H7 (cell line): ENCODE results near the gene NCS1. TPM values are rescaled to one million over a fixed set of nuclear protein-coding genes. Genes with fewer than 3 reads are reported as not detected.
A peak's percentile ranks its signal among the peaks of the same experiment; 100 is the strongest.

Experiments used
- DNase-seq: peaks from one replicate; pipeline ENCODE4 v3.0.0; 2012
- H3K27me3 ChIP-seq: 2 replicates; pipeline ENCODE4 v1.6.0; 2011; ENCODE audit warnings: mild to moderate bottlenecking, low read length; ENCODE audit not compliant: control insufficient read depth, insufficient read depth
- H3K36me3 ChIP-seq: replicated peaks from 2 replicates; pipeline ENCODE4 v1.5.1; 2011; ENCODE audit warnings: low read length; ENCODE audit not compliant: control insufficient read depth, insufficient read depth
- H3K4me3 ChIP-seq: 2 replicates; pipeline ENCODE4 v1.5.1; 2011; ENCODE audit warnings: low read depth, mild to moderate bottlenecking, control low read depth, low read length, moderate library complexity; ENCODE audit not compliant: insufficient read depth
- total RNA-seq: library from RNA; depleted of rRNA; stranded (reverse); fragments of >200 nt; shearing (Covaris generic); gene quantifications from 2 replicates; pipeline ENCODE4 v1.2.3, GENCODE V29; 2014

The NCS1 gene
- total RNA-seq, 1 experiment from 2014 or later = 28.3 TPM

DNA sequence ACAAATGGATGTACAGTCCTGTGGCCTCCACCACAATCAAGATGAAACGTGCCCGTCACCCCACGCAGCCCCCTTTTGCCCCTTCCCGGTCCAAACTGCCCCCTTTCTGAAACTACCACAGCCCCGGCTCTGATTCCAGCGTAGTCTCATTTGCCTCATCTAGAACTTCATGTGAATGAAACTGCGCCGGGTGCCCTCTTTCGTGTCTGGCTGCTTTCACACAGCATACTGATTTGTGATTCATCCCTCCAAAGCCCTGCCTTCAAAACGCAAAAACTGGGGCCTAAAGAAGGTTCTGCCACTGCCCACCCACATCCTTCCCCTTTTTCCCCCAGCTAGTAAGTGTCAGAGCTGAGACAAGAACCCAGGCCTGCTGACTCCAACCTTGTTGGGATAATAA is 31.5 kb upstream of the NCS1 start:
- H3K36me3 ChIP-seq = no peaks in the 10 kb centered on the region
- no peaks in the 10 kb centered on the region for H3K27me3 ChIP-seq
- no peak for DNase-seq
- H3K4me3 ChIP-seq = no peak overlapping the region

DNA sequence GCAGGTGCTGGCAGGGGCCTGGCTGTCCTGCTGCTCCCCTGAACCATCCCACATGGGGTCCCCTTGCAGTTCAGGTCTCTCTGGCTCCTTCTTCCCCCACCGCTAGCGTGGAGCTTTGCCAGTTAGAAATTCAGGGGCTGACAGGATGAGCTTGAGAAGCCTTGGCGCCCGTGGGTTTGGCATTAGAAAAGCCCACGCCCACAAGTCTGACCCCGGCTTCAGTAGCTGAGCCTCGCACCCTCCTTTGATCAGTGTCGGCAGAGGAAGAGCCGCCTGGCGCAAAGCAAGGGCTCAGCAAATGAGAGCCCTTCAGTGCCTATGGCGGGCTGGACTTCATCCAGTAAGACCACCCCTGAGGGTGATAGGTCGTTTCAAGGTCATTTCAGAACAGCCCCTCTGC is 30.1 kb upstream of the NCS1 start:
- DNase-seq = peak; percentile 32
- Histone ChIP-seq H3K4me3 (no peak overlapping the region), H3K27me3 (no peaks in the 10 kb centered on the region), H3K36me3 (no peaks in the 10 kb centered on the region)

DNA sequence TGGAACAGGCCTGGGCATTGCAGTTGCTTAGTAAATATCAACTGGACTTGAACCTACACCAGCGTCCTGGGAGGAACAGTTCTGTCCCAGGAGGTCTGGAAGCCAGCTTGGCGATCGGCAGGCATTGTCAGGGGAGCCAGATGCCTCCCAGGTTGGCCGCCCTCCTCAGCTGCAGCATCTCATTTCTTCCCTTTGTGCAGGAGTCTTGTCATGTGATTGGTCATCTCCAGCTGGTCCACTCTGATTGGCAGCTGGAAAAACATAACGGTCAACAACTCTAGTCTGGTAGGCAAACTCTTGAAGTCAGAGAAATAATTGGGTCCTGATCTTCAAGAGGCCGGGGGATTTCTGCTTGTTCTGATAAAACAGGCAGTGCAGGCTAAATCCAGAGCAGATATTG is 29.6 kb upstream of the NCS1 start:
- H3K4me3 ChIP-seq = no peak overlapping the region
- H3K27me3 ChIP-seq = no peaks in the 10 kb centered on the region
- DNase-seq = no peak
- no peaks in the 10 kb centered on the region for H3K36me3 ChIP-seq

DNA sequence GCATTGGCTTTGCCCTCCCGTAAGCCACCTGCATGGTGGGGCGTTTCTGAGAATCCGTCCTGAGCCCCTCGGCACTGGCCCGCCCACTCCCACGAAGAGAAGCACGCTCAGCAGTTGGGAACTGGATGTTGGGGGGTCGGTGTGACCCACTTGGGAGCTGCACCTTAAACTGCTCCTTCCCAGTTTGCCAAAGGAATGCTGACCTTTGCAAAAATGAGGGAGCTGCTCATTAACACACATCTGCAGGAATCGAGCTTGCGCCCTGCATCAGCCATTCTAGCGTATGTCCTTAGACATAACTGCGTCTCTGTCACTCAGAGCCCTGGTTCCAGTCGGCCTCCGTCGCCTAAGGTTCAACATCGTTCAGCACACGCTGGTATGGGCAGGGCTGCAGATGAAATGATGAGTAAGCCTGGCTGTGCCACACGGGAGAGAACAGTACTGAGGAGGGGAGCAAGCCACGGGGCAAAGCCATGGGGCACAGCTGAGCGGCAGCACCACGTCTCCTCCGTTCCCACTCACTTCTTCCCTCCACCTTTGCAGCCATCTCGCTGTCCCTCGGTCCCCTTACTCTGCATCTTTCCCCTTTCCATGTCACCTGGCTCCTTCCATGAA is 28.8 kb upstream of the NCS1 start:
- peak; percentile 26 for DNase-seq
- no peaks in the 10 kb centered on the region for H3K36me3 ChIP-seq
- no peak overlapping the region for H3K4me3 ChIP-seq
- H3K27me3 ChIP-seq = no peaks in the 10 kb centered on the region

DNA sequence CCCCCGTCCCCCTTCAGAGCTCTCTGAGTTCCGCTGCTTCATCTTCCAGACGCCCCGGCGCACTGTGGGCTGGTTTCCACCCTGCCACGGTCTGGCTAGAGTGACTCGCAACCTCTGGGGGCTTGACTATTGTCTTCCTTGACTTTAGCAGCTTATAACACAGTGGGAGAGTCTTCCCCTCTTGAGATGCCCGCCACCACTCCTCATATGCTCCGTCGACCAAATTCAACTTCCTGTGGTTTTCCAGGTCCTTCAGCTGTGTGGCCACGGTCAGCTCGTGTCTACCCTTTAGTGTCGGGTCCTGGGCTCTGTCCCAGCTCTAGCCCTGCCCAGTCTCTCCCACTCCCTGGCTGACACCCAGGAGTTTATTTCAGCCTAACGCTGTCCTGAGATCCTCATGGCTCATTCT is 28.2 kb upstream of the NCS1 start:
- peak; percentile 25 for DNase-seq
- no peaks in the 10 kb centered on the region for H3K36me3 ChIP-seq

GRCh38 chr9:130144703-130145102 is 27.5 kb upstream of the NCS1 start:
- Histone ChIP-seq H3K27me3 (no peaks in the 10 kb centered on the region), H3K4me3 (no peak overlapping the region), H3K36me3 (no peaks in the 10 kb centered on the region)
- DNase-seq = no peak

More for the DNA sequence above, 28.2 kb upstream of the NCS1 start:
- Histone ChIP-seq H3K4me3 (no peak overlapping the region), H3K27me3 (no peaks in the 10 kb centered on the region)

- H3K4me3 ChIP-seq = no peak overlapping the region
- DNase-seq = no peak
- H3K36me3 ChIP-seq = no peaks in the 10 kb centered on the region
- H3K27me3 ChIP-seq = no peaks in the 10 kb centered on the region
Measured at GRCh38 chr9:130145658-130146057, 26.5 kb upstream of the NCS1 start.

DNA sequence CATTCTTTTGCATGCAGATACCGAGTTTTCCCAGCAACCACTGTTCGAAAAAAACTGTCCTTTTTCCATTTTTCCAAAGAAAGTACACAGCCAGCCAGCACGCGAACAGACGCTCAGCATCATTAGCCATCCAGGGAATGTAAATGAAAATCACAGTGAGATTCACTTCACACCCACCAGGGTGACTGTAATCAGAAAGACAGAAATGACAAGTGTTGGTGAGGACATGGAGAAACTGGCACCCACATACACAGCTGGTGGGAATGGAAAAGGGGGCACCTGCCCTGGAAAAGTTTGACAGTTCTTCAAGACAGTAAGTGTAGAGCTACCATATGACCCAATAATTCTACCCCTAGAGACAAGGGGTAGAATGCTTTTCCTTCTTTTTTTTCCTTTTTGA is 25.0 kb upstream of the NCS1 start:
- Histone ChIP-seq H3K36me3 (no peaks in the 10 kb centered on the region), H3K4me3 (no peak overlapping the region), H3K27me3 (no peaks in the 10 kb centered on the region)
- no peak for DNase-seq

DNA sequence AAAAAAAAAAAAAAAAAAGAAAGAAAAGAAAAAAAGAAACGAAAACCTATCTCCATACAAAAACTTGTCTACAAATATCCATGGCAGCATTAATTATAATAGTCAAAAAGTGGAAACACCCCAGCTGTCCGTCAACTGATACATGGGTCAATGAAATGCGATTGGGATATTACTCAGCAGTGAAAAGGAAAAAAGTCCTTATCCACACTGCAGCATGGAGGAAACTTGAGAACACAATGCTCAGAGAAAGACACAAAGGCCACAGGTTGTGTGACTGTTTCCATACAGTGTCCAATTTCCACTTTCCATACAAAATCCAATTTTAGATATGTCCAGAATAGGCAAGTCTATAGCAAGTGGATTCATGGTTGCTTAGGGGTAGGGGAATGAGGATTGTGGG is 24.3 kb upstream of the NCS1 start:
- H3K4me3 ChIP-seq = no peak overlapping the region
- DNase-seq = no peak

GRCh38 chr9:130149031-130149430 is 23.2 kb upstream of the NCS1 start:
- H3K36me3 ChIP-seq = no peaks in the 10 kb centered on the region
- H3K27me3 ChIP-seq = no peaks in the 10 kb centered on the region
- DNase-seq = no peak
- H3K4me3 ChIP-seq = no peak overlapping the region

More for the DNA sequence above, 24.3 kb upstream of the NCS1 start:
- H3K36me3 ChIP-seq = no peaks in the 10 kb centered on the region
- no peaks in the 10 kb centered on the region for H3K27me3 ChIP-seq

DNA sequence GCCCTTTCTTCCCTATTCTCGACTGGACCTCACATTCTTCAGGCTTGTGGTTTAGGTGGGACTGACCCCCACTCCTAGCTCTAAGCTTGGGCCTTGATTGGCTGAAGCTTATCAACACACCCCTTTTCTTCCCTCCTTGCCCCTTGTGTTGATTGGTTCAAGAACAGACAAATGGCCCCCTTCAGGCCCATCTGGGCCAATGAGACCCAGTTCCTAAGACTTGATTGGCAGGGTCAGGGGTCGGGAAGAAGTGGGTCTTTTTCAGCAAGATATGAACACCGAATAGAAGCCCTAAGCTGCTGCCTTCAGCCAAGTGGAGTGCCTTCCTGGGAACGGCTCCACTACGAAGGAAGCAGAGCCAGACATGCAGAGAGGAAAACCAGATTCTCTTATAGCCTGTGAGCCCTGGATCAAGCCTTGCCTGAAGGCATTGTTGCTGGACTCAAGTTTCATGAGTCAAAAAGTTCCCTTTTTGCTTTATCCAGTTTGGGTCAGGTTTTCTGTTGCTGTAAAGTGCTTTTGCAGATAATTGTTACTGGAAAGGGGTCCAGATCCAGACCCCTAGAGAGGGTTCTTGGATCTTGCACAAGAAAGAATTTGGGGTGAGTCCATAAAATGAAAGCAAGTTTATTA is 22.4 kb upstream of the NCS1 start:
- no peaks in the 10 kb centered on the region for H3K27me3 ChIP-seq
- no peaks in the 10 kb centered on the region for H3K36me3 ChIP-seq
- no peak overlapping the region for H3K4me3 ChIP-seq
- DNase-seq = peak; percentile 58

- H3K27me3 ChIP-seq = no peaks in the 10 kb centered on the region
- no peaks in the 10 kb centered on the region for H3K36me3 ChIP-seq
- DNase-seq = no peak
- H3K4me3 ChIP-seq = no peak overlapping the region
Measured at GRCh38 chr9:130150779-130151382, 21.3 kb upstream of the NCS1 start.

- no peak for DNase-seq
- Histone ChIP-seq H3K36me3 (no peaks in the 10 kb centered on the region), H3K4me3 (no peak overlapping the region), H3K27me3 (no peaks in the 10 kb centered on the region)
Measured at GRCh38 chr9:130154816-130155215, 17.4 kb upstream of the NCS1 start.

GRCh38 chr9:130155647-130156046 is 16.6 kb upstream of the NCS1 start:
- DNase-seq = no peak
- Histone ChIP-seq H3K4me3 (no peak overlapping the region), H3K36me3 (no peaks in the 10 kb centered on the region), H3K27me3 (no peaks in the 10 kb centered on the region)

GRCh38 chr9:130156672-130157071 is 15.5 kb upstream of the NCS1 start:
- peak; percentile 67 for DNase-seq
- no peaks in the 10 kb centered on the region for H3K36me3 ChIP-seq
- H3K4me3 ChIP-seq = no peak overlapping the region
- H3K27me3 ChIP-seq = no peaks in the 10 kb centered on the region
